Natural killer cell (primary cell): ENCODE results near the gene RANBP17. TPM values are rescaled to one million over a fixed set of nuclear protein-coding genes. Genes with fewer than 3 reads are reported as not detected.

ENCODE experiments used
- ATAC-seq, 3 donors: fragments of 150-1000 bp in 2 of 3; fragments of 200-7000 bp in 1 of 3; cut with Tn5 transposase; 1 replicate in 1 of 3; 2 replicates in 2 of 3; pipeline ENCODE4 v1.10.0; 2021; ENCODE audit warnings: mild to moderate bottlenecking in 2 of 3, moderate library complexity in 2 of 3
- DNase-seq, 2 donors: peaks; one replicate each; pipeline versions ENCODE4 v3.0.0 to v3.0.0-alpha.2; 2013 to 2021; ENCODE audit warnings: mixed read lengths in 1 of 2
- H3K27ac ChIP-seq: one replicate; pipeline ENCODE4 v1.5.1; 2013; ENCODE audit warnings: mild to moderate bottlenecking, low read length
- H3K27me3 ChIP-seq: one replicate; pipeline ENCODE4 v1.6.1; 2013; ENCODE audit warnings: low read length; ENCODE audit not compliant: control insufficient read depth, insufficient read depth
- H3K36me3 ChIP-seq: one replicate; pipeline ENCODE4 v1.6.1; 2013; ENCODE audit warnings: low read length; ENCODE audit not compliant: control insufficient read depth, insufficient read depth
- H3K4me1 ChIP-seq: one replicate; pipeline ENCODE4 v1.6.1; 2013; ENCODE audit warnings: low read length; ENCODE audit not compliant: control insufficient read depth, insufficient read depth
- H3K4me3 ChIP-seq: one replicate; pipeline ENCODE4 v1.5.1; 2013; ENCODE audit warnings: low read length
- H3K9me3 ChIP-seq: one replicate; pipeline ENCODE4 v1.6.1; 2013; ENCODE audit warnings: low read length; ENCODE audit not compliant: control insufficient read depth, insufficient read depth
- H3K27ac Mint-ChIP-seq, 2 donors: one replicate each; pipeline ENCODE4 v1.8.0; 2022; ENCODE audit warnings: mild to moderate bottlenecking in 2 of 2, mixed read lengths in 2 of 2, moderate library complexity in 1 of 2
- H3K27me3 Mint-ChIP-seq, 2 donors: one replicate each; pipeline ENCODE4 v1.8.0; 2022; ENCODE audit warnings: low read depth in 2 of 2, mixed read lengths in 2 of 2
- H3K36me3 Mint-ChIP-seq: one replicate; pipeline ENCODE4 v1.8.0; 2022; ENCODE audit warnings: mixed read lengths
- H3K4me1 Mint-ChIP-seq, 2 donors: one replicate each; pipeline ENCODE4 v1.8.0; 2022; ENCODE audit warnings: mixed read lengths in 2 of 2
- H3K4me3 Mint-ChIP-seq: one replicate; pipeline ENCODE4 v1.8.0; 2022; ENCODE audit warnings: mild to moderate bottlenecking, moderate library complexity, mixed read lengths
- H3K9me3 Mint-ChIP-seq, 2 donors: one replicate each; pipeline ENCODE4 v1.8.0; 2022; ENCODE audit warnings: mixed read lengths in 2 of 2
- CTCF ChIP-seq: fragments of 200-600 bp; IDR thresholded peaks from one replicate; pipeline ENCODE4 v1.8.0; 2022; ENCODE audit warnings: antibody characterized with exemption
- WGBS: methylation state at CpG from one replicate; pipeline ENCODE4 v1.1.7; 2013; ENCODE audit warnings: missing lambda C conversion rate; ENCODE audit not compliant: insufficient coverage; 5-methylcytosine and 5-hydroxymethylcytosine counted together
- intact Hi-C: fragments of 100-400 bp; cut with micrococcal nuclease; formaldehyde crosslinking; loops from one replicate; pipeline ENCODE4 v1.14.2; 2022
- total RNA-seq, 4 donors: library from RNA; stranded (reverse); fragments of 120-200 nt in 1 of 4; gene quantifications; one replicate each; pipeline versions ENCODE4 v1.2.3 to v1.2.4, GENCODE V29; 2013 to 2022

RANBP17 gene
- total RNA-seq, 3 donors from 2014 or later (not counting 1 experiment from before 2014, with no cell fraction given): 11.2 to 15.0 (median 12.6) TPM

GRCh38 chr5:171310212-171310818, 448.5 kb downstream of the RANBP17 start:
- Histone ChIP-seq H3K4me3 (no peak overlapping the region), H3K9me3 (no peaks in the 10 kb centered on the region), H3K4me1 (peaks cover 79% of the 10 kb centered on the region), H3K36me3 (no peaks in the 10 kb centered on the region), H3K27ac (no peak overlapping the region), H3K27me3 (peaks cover 73% of the 10 kb centered on the region)
- 5% methylated on average over 40 of the region's 41 CpGs for WGBS
- ATAC-seq (no peak), DNase-seq (no peak)
- Mint-ChIP-seq H3K4me3 (peak overlapping the region; percentile 70), H3K36me3 (no peaks in the 10 kb centered on the region), H3K27ac (no peak overlapping the region), H3K27me3 (peaks cover 50 to 58% of the 10 kb centered on the region in 2 donors), H3K9me3 (no peaks in the 10 kb centered on the region), H3K4me1 (peaks cover 37 to 74% of the 10 kb centered on the region in 2 donors)
- intact Hi-C loops: no loop called here
- TF ChIP-seq CTCF: no peak

GRCh38 chr5:171310819-171311321, 449.1 kb downstream of the RANBP17 start:
- H3K36me3 Mint-ChIP-seq: no peaks in the 10 kb centered on the region
- H3K27ac Mint-ChIP-seq: no peak overlapping the region
- peak overlapping the region; percentile 70 for H3K4me3 Mint-ChIP-seq
- no peak for ATAC-seq
- Histone ChIP-seq H3K27ac (no peak overlapping the region), H3K9me3 (no peaks in the 10 kb centered on the region), H3K36me3 (no peaks in the 10 kb centered on the region), H3K4me1 (peaks cover 85% of the 10 kb centered on the region), H3K4me3 (no peak overlapping the region), H3K27me3 (peaks cover 73% of the 10 kb centered on the region)
- TF ChIP-seq CTCF: no peak
- no peak for DNase-seq
- 7% methylated on average over 41 of the region's 41 CpGs for WGBS
- peaks cover 36 to 73% of the 10 kb centered on the region in 2 donors for H3K4me1 Mint-ChIP-seq
- intact Hi-C loops: no loop called here
- H3K9me3 Mint-ChIP-seq: no peaks in the 10 kb centered on the region
- peaks cover 45 to 54% of the 10 kb centered on the region in 2 donors for H3K27me3 Mint-ChIP-seq

GRCh38 chr5:171311322-171312077, 449.7 kb downstream of the RANBP17 start:
- no peaks in the 10 kb centered on the region for H3K36me3 ChIP-seq
- 1% methylated on average over 74 of the region's 74 CpGs for WGBS
- H3K27me3 Mint-ChIP-seq: peaks cover 41 to 56% of the 10 kb centered on the region in 2 donors
- H3K9me3 Mint-ChIP-seq: no peaks in the 10 kb centered on the region
- peak in 1 of 3 donors; percentile 27 for ATAC-seq
- peaks cover 74% of the 10 kb centered on the region for H3K27me3 ChIP-seq
- DNase-seq: peak in 1 of 2 donors; percentile 10
- H3K36me3 Mint-ChIP-seq: no peaks in the 10 kb centered on the region
- no peak overlapping the region for H3K4me3 Mint-ChIP-seq
- H3K4me1 ChIP-seq: peaks cover 86% of the 10 kb centered on the region
- no peak for TF ChIP-seq CTCF
- no peak overlapping the region for H3K27ac ChIP-seq
- H3K27ac Mint-ChIP-seq: no peak overlapping the region
- H3K4me1 Mint-ChIP-seq: peaks cover 35 to 71% of the 10 kb centered on the region in 2 donors
- no peaks in the 10 kb centered on the region for H3K9me3 ChIP-seq
- intact Hi-C loops: no loop called here
- H3K4me3 ChIP-seq: no peak overlapping the region
